22Rv1 (cell line): ENCODE measurements around the gene KIF17.

Experiments used
- CTCF ChIP-seq: fragments of 450-650 bp; IDR thresholded peaks from 2 replicates; pipeline ENCODE4 v1.5.1; 2017; ENCODE audit warnings: mild to moderate bottlenecking
- ZFX ChIP-seq: fragments of 450-650 bp; IDR thresholded peaks from 2 replicates; pipeline ENCODE4 v1.6.1; 2017; ENCODE audit warnings: antibody characterized with exemption, borderline replicate concordance

- TF ChIP-seq CTCF (no peak), ZFX (no peak)
Measured at GRCh38 chr1:20716232-20716631, 1.6 kb downstream of the KIF17 start.
